Fibroblast of lung (primary cell): ENCODE data around the gene USH1G.

ENCODE experiments used
- CTCF ChIP-seq, 2 donors: IDR thresholded peaks in 1 of 2; conservative IDR thresholded peaks in 1 of 2; 1 replicate in 1 of 2; 2 replicates in 1 of 2; pipeline ENCODE4 v1.5.1; 2011 to 2012; ENCODE audit warnings: low read length in 2 of 2, control low read depth in 1 of 2, inconsistent platforms in 1 of 2, low read depth in 1 of 2, mild to moderate bottlenecking in 1 of 2
- EZH2 ChIP-seq: IDR thresholded peaks from 2 replicates; pipeline ENCODE4 v1.5.1; 2012; ENCODE audit warnings: low read length, control low read depth, mild to moderate bottlenecking; ENCODE audit errors: missing control alignments

DNA sequence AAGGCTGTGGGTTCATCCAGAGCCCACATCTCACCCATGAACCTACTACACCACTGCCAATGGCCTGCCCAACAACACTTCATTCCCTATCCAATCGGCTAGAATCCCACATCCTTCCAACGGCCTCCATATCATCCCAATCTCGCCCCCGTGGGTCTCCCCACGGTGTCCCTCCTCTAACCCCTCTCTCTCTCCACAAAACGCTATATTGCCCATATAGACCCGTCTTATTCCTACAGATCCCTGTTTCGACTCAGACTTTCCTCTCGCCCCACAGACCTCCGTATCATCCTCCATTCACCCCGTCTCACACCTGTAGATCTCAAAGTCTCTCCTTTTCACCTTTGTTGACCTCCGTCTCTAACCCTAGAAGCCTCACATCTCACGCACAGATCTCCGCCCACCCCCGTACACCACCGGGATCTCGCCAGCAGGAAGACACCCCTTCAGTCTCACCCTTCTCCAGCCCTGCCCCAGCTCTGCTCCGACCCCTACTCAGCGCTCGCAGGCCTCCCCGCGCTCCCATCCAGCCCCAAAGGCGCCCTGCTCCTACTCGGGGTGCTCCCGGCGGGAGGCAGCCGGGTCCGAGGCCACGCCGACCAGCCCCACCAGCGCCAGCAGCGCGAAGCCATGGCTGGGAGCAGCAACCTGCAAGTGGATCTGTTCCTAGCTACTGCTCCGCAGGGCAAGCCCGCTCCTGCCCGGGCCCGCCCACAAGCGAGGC lies 50.6 kb downstream of the USH1G start, which contains the start of gene FDXR:
- no peak for TF ChIP-seq CTCF (conservative IDR thresholded peaks at IDR 0.05 in 1 of 2, IDR thresholded peaks at IDR 0.05 in 1 of 2; ENCODE audit: low read depth in 1 of 2, low read length in 2 of 2)
- TF ChIP-seq EZH2: no peak
